KOPT-K1 (cell line): ENCODE measurements around the gene LDHB.
A peak's percentile ranks its signal among the peaks of the same experiment; 100 is the strongest.

Experiments
- H3K27ac ChIP-seq: fragments of 200-600 bp; sonication (generic); 2 replicates; pipeline ENCODE4 v1.5.1; 2016; ENCODE audit warnings: antibody characterized with exemption, mild to moderate bottlenecking, low read depth, low read length; ENCODE audit not compliant: poor library complexity, severe bottlenecking
- H3K36me3 ChIP-seq: fragments of 200-600 bp; sonication (generic); 2 replicates; pipeline ENCODE4 v1.5.1; 2017; ENCODE audit warnings: antibody characterized with exemption, mild to moderate bottlenecking, low read length, moderate library complexity; ENCODE audit not compliant: insufficient read depth
- H3K9me3 ChIP-seq: fragments of 200-600 bp; sonication (generic); 2 replicates; pipeline ENCODE4 v1.5.1; 2017; ENCODE audit warnings: antibody characterized with exemption, low read length, mild to moderate bottlenecking; ENCODE audit not compliant: insufficient read depth, poor library complexity, severe bottlenecking

Gene LDHB

DNA sequence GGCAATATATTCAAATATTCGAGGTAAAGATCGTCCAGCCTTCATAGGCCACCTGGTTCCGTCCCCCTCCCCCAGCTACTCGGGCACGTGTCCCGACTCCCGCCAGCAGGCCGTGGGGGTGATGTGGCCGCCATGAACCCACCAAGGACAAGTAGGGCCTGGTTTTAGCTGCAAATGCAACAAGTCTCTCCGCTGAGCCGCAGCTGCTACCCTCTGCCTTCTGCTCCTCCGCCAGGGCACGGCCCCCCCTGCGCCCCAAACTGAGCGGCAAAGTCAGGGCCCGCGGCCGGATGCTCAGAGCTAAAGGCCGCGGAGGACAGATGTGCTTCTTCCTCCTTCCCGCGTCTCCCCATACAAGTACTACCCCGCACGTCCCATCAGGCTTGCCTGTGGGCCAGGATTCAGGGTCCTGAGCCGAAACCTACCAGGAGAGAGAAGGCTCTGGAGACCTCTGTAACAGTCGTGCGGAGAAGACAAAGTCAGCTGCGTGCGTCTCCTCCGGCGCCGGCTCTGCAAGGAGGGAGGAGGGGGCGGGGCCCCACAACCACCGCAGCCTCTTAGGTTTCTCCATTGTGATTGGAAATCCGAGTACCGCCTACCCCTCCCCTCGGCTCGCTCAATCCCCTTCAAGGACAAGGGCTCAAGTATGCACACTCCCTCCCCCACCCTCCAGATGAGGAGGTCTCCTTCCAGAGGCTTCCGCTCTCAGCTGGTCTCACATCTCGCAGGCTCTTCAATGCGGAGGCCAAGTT is at the start of gene LDHB:
Gene LDHB, minus strand, starts transcription at position 517 of the 752 bp plus-strand sequence. CDS start 3,171 bp downstream, outside the sequence.
- peaks cover 40% of the 10 kb centered on the region for H3K36me3 ChIP-seq
- H3K9me3 ChIP-seq = no peaks in the 10 kb centered on the region
- peak within 1 kb of the TSS; percentile 97 for H3K27ac ChIP-seq

DNA sequence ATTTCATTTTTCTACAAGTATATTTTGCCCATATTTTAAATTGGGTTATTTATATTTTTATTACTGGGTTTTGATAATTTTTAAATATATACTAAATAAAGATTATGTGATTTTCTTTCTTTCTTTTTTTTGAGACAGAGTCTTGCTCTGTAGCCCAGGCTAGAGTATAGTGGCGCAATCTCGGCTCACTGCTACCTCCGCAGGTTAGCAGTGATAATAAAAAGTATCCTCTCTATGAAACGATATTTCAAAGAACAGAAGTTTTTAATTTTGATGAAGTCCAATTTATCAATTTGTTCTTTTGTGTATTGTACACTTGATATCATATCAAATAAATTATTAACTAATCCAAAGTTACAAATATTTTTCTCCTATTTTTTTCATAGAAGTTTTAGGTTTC is 47.2 kb upstream of the LDHB start:
- H3K36me3 ChIP-seq = no peaks in the 10 kb centered on the region
- H3K27ac ChIP-seq = no peak overlapping the region
- H3K9me3 ChIP-seq = no peaks in the 10 kb centered on the region

GRCh38 chr12:21699851-21700250 is 42.2 kb upstream of the LDHB start:
- Histone ChIP-seq H3K27ac (no peak overlapping the region), H3K36me3 (no peaks in the 10 kb centered on the region), H3K9me3 (no peaks in the 10 kb centered on the region)

- Histone ChIP-seq H3K36me3 (no peaks in the 10 kb centered on the region), H3K27ac (no peak overlapping the region), H3K9me3 (no peaks in the 10 kb centered on the region)
Measured at GRCh38 chr12:21697904-21698630, 40.4 kb upstream of the LDHB start.

DNA sequence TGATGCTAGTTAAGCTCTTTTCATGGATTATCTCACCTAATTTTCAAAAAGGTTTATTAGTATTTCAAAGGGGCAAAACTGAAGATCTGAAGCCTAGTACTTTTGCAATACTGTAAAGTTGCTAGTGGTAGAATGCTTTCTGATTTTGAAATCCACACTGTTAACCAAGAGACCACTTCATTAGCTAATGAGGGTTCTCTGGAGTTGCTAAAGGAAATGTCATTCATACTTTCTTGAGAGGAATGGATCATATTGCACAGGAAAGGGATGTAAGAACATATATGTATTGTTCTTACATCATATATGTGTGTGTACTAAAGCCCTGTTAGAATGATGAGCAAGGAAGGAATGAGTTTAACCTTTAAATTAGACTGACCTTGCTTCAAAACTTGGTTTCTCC is 39.0 kb upstream of the LDHB start:
- no peak overlapping the region for H3K27ac ChIP-seq
- no peaks in the 10 kb centered on the region for H3K9me3 ChIP-seq
- H3K36me3 ChIP-seq = no peaks in the 10 kb centered on the region

DNA sequence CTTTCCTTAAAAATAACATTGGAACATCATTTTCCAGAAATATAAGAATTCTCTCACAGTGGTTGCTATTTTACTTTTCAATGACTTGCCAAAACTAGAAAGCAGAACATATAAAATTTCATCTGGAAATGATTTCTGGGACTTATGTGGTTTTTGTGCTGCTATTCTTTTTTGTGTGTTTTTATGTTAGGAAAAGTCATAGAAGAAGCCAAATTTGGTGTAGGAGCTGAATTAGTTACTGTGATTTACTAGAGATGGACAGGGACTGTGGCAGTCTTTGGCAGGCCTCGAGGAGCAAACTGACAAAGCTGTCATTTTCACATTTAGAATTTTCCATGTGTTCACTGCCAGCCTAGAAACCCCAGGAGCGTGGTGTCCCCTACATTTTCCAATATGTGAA is 38.3 kb upstream of the LDHB start:
- Histone ChIP-seq H3K27ac (no peak overlapping the region), H3K36me3 (no peaks in the 10 kb centered on the region), H3K9me3 (no peaks in the 10 kb centered on the region)

DNA sequence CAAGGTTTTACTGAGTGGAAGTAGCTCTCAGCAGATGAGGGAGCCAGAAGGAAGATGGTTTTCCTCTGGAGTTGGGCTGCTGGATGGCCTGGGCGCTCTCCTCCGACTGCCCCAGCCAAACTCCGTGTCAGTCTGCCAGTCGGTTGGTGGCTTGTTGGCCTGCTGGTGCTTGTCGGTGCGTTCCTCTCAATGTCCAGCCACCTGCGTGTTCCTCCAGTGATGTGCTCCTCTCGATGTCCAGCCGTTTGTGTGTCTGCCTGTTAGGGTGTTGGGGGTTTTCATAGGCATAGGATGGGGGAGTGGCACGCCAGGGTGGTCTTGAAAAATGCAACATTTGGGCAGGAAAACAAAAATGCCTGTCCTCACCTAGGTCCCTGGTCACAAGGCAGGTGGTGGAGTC is 37.0 kb upstream of the LDHB start:
- Histone ChIP-seq H3K9me3 (no peaks in the 10 kb centered on the region), H3K27ac (no peak overlapping the region), H3K36me3 (no peaks in the 10 kb centered on the region)

- Histone ChIP-seq H3K27ac (no peak overlapping the region), H3K9me3 (peaks cover 17% of the 10 kb centered on the region), H3K36me3 (no peaks in the 10 kb centered on the region)
Measured at GRCh38 chr12:21691515-21691914, 33.9 kb upstream of the LDHB start.

DNA sequence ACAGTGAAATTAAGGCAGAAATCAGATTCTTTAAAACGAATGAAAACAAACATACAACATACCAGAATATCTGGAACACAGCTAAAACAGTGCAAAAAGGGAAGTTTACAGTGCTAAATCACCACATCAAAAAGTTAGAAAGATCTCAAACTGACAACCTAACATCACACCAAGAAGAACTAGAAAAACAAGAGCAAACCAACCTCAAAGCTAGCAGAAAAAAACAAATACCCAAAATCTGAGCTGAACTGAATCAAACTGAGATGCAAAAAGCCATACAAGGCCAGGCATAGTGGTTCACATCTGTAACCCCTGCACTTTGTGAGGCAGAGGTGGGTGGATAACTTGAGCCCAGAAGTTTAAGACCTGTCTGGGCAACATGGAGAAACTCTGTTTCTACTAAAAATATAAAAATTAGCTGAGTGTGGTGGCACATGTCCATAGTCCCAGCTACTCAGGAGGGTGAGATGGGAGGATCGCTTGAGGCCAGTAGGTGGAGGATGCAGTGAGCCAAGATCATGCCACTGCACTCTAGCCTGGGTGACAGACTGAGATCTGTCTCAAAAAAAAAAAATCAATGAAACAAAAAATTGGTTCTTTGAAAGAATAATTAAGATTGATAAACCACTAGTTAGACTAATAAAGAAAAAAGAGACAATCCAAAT is 33.2 kb upstream of the LDHB start:
- Histone ChIP-seq H3K9me3 (peaks cover 17% of the 10 kb centered on the region), H3K36me3 (no peaks in the 10 kb centered on the region), H3K27ac (no peak overlapping the region)

GRCh38 chr12:21683115-21683514 is 25.5 kb upstream of the LDHB start:
- H3K9me3 ChIP-seq = peaks cover 4% of the 10 kb centered on the region
- H3K36me3 ChIP-seq = no peaks in the 10 kb centered on the region
- H3K27ac ChIP-seq = no peak overlapping the region

DNA sequence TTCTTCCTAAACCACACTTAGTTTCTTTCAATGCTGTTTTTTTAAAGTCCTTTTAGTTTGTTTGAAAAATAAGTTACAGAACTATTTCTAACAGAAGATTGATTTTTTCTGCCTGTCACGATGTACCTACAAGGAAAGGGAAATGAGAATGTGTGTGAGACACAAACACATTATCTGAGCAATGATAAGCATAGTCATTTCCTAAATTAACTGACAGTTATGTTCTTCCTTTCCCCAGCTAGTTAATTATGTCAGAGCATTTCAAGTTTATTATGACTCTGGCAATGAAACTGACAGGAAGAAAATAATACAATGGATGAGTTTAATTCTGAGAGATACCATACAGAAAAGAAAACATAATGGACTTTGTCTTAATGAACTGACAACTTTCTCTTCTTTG is 21.3 kb upstream of the LDHB start:
- Histone ChIP-seq H3K9me3 (no peaks in the 10 kb centered on the region), H3K36me3 (no peaks in the 10 kb centered on the region), H3K27ac (no peak overlapping the region)

GRCh38 chr12:21677622-21678277 is 20.1 kb upstream of the LDHB start:
- H3K27ac ChIP-seq = no peak overlapping the region
- no peaks in the 10 kb centered on the region for H3K36me3 ChIP-seq
- no peaks in the 10 kb centered on the region for H3K9me3 ChIP-seq

- H3K9me3 ChIP-seq = no peaks in the 10 kb centered on the region
- no peak overlapping the region for H3K27ac ChIP-seq
- H3K36me3 ChIP-seq = no peaks in the 10 kb centered on the region
Measured at GRCh38 chr12:21677204-21677603, 19.6 kb upstream of the LDHB start.

DNA sequence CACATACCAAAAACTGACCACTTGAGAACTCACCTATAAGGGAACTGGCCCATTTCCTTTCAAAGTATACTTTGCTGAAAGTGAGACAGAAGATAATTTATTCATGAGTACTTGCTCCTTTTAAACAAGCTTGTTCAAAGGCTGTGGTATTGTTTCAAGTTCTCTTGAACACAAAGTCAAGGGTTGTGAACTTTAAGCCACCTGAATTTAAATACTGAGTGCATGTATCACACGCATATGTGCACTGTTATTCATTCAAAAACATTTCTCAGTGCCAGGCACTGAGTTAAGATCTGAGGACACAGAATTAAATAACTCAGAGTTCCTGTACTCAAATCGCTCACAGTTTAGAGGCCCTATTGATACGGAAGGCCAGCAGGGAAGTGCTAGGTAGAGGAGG is 19.1 kb upstream of the LDHB start:
- H3K36me3 ChIP-seq = no peaks in the 10 kb centered on the region
- H3K27ac ChIP-seq = no peak overlapping the region
- H3K9me3 ChIP-seq = no peaks in the 10 kb centered on the region

DNA sequence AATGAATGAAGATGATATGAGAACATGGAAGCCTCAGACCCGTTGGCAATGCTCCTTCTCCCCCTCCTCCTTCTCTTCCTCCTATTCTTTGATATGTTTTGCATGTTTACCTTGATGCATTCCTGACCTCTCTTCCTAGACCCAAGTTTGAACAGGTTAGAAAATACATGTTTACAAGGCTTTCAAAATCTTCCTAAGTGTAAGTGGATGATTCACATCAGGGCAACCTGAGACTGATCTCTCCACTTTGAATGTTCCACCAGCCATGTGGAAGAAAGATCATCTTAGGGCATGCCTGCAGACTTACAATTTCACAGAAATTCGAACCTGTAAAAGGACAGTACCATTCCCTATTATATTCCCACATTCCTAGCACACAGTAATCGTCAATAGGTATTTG is 18.0 kb upstream of the LDHB start:
- no peaks in the 10 kb centered on the region for H3K36me3 ChIP-seq
- H3K27ac ChIP-seq = no peak overlapping the region
- H3K9me3 ChIP-seq = no peaks in the 10 kb centered on the region
